Measurements from ENCODE around the gene NKD2.

The NKD2 gene

GRCh38 chr5:1029945-1030625, 21.5 kb downstream of the NKD2 start:
- TF ChIP-seq CTCF (IDR thresholded peaks at IDR 0.05; ENCODE audit: insufficient read depth, low read depth, low read length, missing control alignments) = no peak
- no peak overlapping the region for H3K4me3 ChIP-seq (ENCODE audit: low read depth, low read length)
- DNase-seq (ENCODE audit: low read depth) = no peak

DNA sequence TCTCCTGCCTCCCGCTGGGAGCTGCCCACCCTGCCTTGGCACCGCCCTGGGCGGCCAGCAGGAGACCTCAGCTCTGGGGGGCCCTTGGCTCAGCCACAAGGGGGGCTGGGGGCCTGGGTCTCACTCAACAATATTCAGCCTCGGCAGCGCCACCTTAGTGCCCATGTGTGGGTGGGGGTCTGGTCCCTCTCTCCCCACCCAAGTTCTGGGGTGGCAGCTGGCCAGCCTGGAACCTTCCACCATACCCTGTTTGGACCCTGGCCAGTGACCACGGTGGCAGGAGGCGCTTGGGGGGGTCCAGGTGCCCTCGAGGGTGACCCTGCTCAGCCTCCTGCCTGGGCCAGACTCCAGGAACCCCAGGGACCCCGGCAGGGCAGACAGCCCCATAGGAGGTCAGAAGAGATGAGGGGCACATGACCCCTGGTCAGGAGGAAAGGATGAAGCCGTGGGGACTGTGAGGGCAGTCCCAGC, 22.2 kb downstream of the NKD2 start:
- no peak overlapping the region for H3K4me3 ChIP-seq (ENCODE audit: low read depth, low read length)
- no peak for DNase-seq (ENCODE audit: low read depth)
- TF ChIP-seq CTCF (IDR thresholded peaks at IDR 0.05; ENCODE audit: insufficient read depth, low read depth, low read length, missing control alignments) = no peak

DNA sequence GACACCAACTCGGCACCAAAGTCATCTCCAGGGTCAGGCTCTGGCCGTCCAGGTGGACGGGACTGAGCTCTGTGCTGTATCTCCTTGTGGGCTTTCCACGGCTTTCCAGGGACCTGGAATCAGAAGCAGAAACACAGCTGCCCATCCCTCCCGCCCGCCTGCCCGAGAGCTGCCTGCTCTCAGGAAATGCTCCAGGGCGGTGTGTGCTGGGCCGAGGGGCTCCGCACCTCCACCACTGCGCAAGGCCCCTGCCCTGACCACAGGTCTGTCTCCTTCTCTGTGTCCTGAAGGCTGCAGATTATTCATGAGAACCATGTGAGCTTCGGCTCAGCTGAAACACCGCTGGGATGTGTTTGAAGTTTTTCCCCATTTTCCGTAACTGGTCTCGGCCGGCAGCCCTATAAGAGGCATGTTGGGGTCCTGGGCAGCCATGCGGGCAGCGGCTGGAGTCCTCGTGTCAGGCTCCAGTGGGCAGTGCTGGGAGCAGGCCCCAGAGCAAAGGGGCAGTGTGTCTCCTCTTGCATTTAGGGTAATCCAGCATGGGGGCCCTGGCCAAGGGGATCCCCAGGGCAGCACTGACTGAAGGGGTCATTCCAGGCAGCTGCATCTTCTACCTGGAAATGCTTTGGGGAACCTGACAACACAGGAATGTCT, 22.8 kb downstream of the NKD2 start:
- no peak overlapping the region for H3K4me3 ChIP-seq (ENCODE audit: low read depth, low read length)
- TF ChIP-seq CTCF (IDR thresholded peaks at IDR 0.05; ENCODE audit: insufficient read depth, low read depth, low read length, missing control alignments) = no peak
- DNase-seq (ENCODE audit: low read depth) = no peak

GRCh38 chr5:1032011-1032410, 23.4 kb downstream of the NKD2 start:
- no peak for TF ChIP-seq CTCF (IDR thresholded peaks at IDR 0.05; ENCODE audit: insufficient read depth, low read depth, low read length, missing control alignments)
- no peak for DNase-seq (ENCODE audit: low read depth)
- no peak overlapping the region for H3K4me3 ChIP-seq (ENCODE audit: low read depth, low read length)

DNA sequence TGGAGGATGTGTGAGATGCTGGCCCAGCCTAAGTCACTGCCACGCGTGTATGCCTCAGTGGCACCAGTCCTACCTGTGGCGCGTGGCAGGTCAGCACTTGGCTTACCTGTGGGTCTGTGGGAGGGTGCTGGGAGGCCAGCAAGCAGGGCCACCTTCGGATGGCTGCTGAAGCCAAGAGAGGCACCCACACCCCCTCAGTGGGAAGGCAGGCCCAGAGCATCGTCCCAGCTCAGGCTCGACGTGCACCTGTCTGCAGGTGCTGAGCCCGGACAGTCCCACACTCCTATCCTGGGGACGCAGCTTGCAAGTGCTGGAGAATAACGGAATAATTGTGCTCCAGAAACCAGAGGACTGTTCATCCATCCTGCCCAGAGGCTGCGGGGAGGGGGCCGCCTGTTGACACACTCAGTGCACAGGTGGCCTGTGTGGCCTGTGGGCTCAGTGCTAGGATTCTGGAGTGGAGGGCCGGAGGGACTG, 24.0 kb downstream of the NKD2 start:
- no peak for TF ChIP-seq CTCF (IDR thresholded peaks at IDR 0.05; ENCODE audit: insufficient read depth, low read depth, low read length, missing control alignments)
- DNase-seq (ENCODE audit: low read depth) = no peak

GRCh38 chr5:1033178-1033577, 24.6 kb downstream of the NKD2 start:
- H3K4me3 ChIP-seq (ENCODE audit: low read depth, low read length) = no peak overlapping the region
- no peak for DNase-seq (ENCODE audit: low read depth)
- TF ChIP-seq CTCF (IDR thresholded peaks at IDR 0.05; ENCODE audit: insufficient read depth, low read depth, low read length, missing control alignments) = no peak

More for the DNA sequence above, 24.0 kb downstream of the NKD2 start:
- H3K4me3 ChIP-seq (ENCODE audit: low read depth, low read length) = no peak overlapping the region

All from GM12865 (cell line).